Right lobe of liver (tissue), 4 donors: ENCODE data around the gene GTF2I.

Experiments
- CTCF ChIP-seq, 4 donors: fragments of 200-600 bp in 3 of 4; fragments of 450-650 bp in 1 of 4; IDR thresholded peaks; one replicate each; pipeline versions ENCODE4 v1.5.1 to v1.8.0; 2016 to 2022; ENCODE audit warnings: antibody characterized with exemption in 4 of 4, mild to moderate bottlenecking in 2 of 4
- POLR2A ChIP-seq: fragments of 450-650 bp; IDR thresholded peaks from one replicate; pipeline ENCODE4 v1.6.1; 2017; ENCODE audit warnings: antibody characterized with exemption, mild to moderate bottlenecking
- donor health status: DM: no; HTN: no; CAD: no.
- donor health status: DM: no; HTN: no; CAD: no.
- donor health status: DM: no; HTN: yes; CAD: no.

GRCh38 chr7:74690474-74690873 lies 33.0 kb downstream of the GTF2I start:
- TF ChIP-seq CTCF (IDR thresholded peaks at IDR 0.05): no peak
- TF ChIP-seq POLR2A: no peak
